Suppressor macrophage (primary cell): ENCODE measurements around the gene CCR6.
A peak's percentile ranks its signal among the peaks of the same experiment; 100 is the strongest.
"Not testable (repeated sequence)": the region's sequence is repeated elsewhere in the genome, so short reads cannot be mapped to it uniquely, and the experiment has no call there.

Experiments used
- DNase-seq, 4 experiments: peaks; one replicate each; pipeline ENCODE4 v3.0.0-alpha.2; 2020 to 2022
- total RNA-seq, 17 experiments: gene quantifications; one replicate each; lab custom pipeline; 2026; ENCODE audit warnings: mixed read lengths in 6 of 17, inconsistent platforms in 3 of 17; lab: John Stamatoyannopoulos, UW

The CCR6 gene
- 0 to 0.33 (median 0) reads per million in 17 experiments for total RNA-seq

GRCh38 chr6:167122827-167123657 is at the start of gene CCR6:
Gene CCR6 (plus strand): TSS chr6:167123096. CDS start chr6:167136135, 13,039 bp downstream.
- no peak for DNase-seq

GRCh38 chr6:167073679-167074274 is 49.1 kb upstream of the CCR6 start:
- DNase-seq = no peak

- no peak for DNase-seq
These were observed 45.5 kb upstream of the CCR6 start for GRCh38 chr6:167077241-167077932.

- no peak for DNase-seq
These were observed 44.2 kb upstream of the CCR6 start for GRCh38 chr6:167078745-167079144.

GRCh38 chr6:167079853-167080297 is 43.0 kb upstream of the CCR6 start:
- peak; percentile 4 to 51 (median 43) for DNase-seq

- no peak for DNase-seq
These were observed 35.0 kb upstream of the CCR6 start for GRCh38 chr6:167087857-167088354.

GRCh38 chr6:167088741-167089140 is 34.2 kb upstream of the CCR6 start:
- not testable (repeated sequence) for DNase-seq

GRCh38 chr6:167089243-167090142 is 33.4 kb upstream of the CCR6 start:
- peak in 2 of 4 experiments; percentile 10 to 22 for DNase-seq

GRCh38 chr6:167090171-167090570 is 32.7 kb upstream of the CCR6 start:
- peak in 3 of 4 experiments; percentile 57 to 65 (median 62) for DNase-seq

- peak; percentile 65 to 85 (median 71) for DNase-seq
These were observed 31.7 kb upstream of the CCR6 start for GRCh38 chr6:167091026-167091804.

GRCh38 chr6:167091805-167092107 is 31.1 kb upstream of the CCR6 start:
- DNase-seq = no peak

- no peak for DNase-seq
These were observed 30.1 kb upstream of the CCR6 start for GRCh38 chr6:167092672-167093339.

- DNase-seq = no peak
These were observed 29.4 kb upstream of the CCR6 start for GRCh38 chr6:167093406-167093921.

- DNase-seq = peak; percentile 41 to 68 (median 62)
These were observed 28.9 kb upstream of the CCR6 start for GRCh38 chr6:167093922-167094432.

- DNase-seq = peak in 2 of 4 experiments; percentile 21 to 36
These were observed 28.5 kb upstream of the CCR6 start for GRCh38 chr6:167094436-167094819.

GRCh38 chr6:167094820-167095637 is 27.9 kb upstream of the CCR6 start:
- peak in 3 of 4 experiments; percentile 45 to 71 (median 63) for DNase-seq

GRCh38 chr6:167095888-167096287 is 27.0 kb upstream of the CCR6 start:
- no peak for DNase-seq

GRCh38 chr6:167096991-167097390 is 25.9 kb upstream of the CCR6 start:
- DNase-seq = no peak

- DNase-seq = no peak
These were observed 25.1 kb upstream of the CCR6 start for GRCh38 chr6:167097770-167098169.
